Natural killer cell treated with Interleukin-12 subunit alpha and Interleukin-12 subunit beta and Interleukin-15 and Interleukin-18, amount 100 ng/mL, for 72 hours (primary cell): ENCODE results near the gene DEFB123. TPM values are rescaled to one million over a fixed set of nuclear protein-coding genes. Genes with fewer than 3 reads are reported as not detected.
A peak's percentile ranks its signal among the peaks of the same experiment; 100 is the strongest.
"Not testable (repeated sequence)": the region's sequence is repeated elsewhere in the genome, so short reads cannot be mapped to it uniquely, and the experiment has no call there.

Experiments used
- ATAC-seq, 2 donors: fragments of 150-1000 bp; cut with Tn5 transposase in 1 of 2; sonication (Bioruptor Pico), chemical (Tn5 transposase) in 1 of 2; 2 replicates each; pipeline ENCODE4 v1.10.0; 2021
- DNase-seq: peaks from one replicate; pipeline ENCODE4 v3.0.0; 2022; ENCODE audit warnings: low spot score
- H3K27ac Mint-ChIP-seq, 2 donors: 1 replicate in 1 of 2; 2 replicates in 1 of 2; pipeline ENCODE4 v1.8.0; 2022; ENCODE audit warnings: mixed read lengths in 2 of 2, mild to moderate bottlenecking in 1 of 2, moderate library complexity in 1 of 2
- H3K27me3 Mint-ChIP-seq, 2 donors: 1 replicate in 1 of 2; 2 replicates in 1 of 2; pipeline ENCODE4 v1.8.0; 2022; ENCODE audit warnings: mixed read lengths in 2 of 2
- H3K36me3 Mint-ChIP-seq: one replicate; pipeline ENCODE4 v1.8.0; 2022; ENCODE audit warnings: mixed read lengths
- H3K4me1 Mint-ChIP-seq, 2 donors: 1 replicate in 1 of 2; 2 replicates in 1 of 2; pipeline ENCODE4 v1.8.0; 2022; ENCODE audit warnings: low read depth in 2 of 2, mixed read lengths in 2 of 2, mild to moderate bottlenecking in 1 of 2
- H3K4me3 Mint-ChIP-seq: one replicate; pipeline ENCODE4 v1.8.0; 2022; ENCODE audit warnings: mixed read lengths
- H3K9me3 Mint-ChIP-seq: 2 replicates; pipeline ENCODE4 v1.8.0; 2022; ENCODE audit warnings: mixed read lengths
- total RNA-seq, 2 donors: library from RNA; stranded (reverse); gene quantifications; one replicate each; pipeline ENCODE4 v1.2.3, GENCODE V29; 2022

Gene DEFB123
- total RNA-seq, 2 donors from 2014 or later, result not detected

DNA sequence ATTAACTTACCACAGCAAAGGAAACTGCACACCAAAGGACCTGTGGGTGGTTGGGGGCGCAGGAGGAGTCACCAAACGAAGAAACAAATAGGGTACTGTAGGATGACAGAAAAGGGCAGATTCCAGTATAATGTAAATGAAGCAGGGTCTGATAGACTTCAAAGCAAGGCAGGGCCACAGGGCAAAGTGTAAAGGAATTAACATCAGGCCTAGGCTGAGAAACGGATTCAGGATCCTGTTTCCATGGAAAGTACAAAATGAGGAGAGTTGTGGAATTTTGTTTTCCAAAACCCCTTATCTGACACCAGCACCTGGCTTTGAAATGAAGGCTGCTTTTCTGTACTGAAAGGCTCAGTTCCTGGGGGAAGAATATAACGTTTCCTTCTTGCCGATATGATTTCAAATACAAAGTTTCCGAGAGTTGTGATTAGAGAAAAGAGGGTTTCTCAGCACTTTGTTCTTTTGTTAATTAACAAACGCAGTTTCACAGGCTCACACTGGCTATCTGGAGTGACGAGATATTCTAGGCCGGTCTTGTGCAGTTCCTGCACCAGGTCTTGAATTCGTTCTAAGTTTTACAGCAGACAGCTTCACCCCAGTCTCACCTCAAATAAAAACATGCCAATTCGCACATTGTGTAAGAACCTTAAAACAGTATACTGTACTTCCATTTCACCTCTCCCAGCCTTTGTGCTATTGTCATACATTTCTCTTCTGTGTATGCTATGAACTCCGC, 5.8 kb downstream of the DEFB123 start:
- no peaks in the 10 kb centered on the region for H3K4me1 Mint-ChIP-seq
- no peak for ATAC-seq
- peaks cover 14 to 21% of the 10 kb centered on the region in 2 donors for H3K27me3 Mint-ChIP-seq

DNA sequence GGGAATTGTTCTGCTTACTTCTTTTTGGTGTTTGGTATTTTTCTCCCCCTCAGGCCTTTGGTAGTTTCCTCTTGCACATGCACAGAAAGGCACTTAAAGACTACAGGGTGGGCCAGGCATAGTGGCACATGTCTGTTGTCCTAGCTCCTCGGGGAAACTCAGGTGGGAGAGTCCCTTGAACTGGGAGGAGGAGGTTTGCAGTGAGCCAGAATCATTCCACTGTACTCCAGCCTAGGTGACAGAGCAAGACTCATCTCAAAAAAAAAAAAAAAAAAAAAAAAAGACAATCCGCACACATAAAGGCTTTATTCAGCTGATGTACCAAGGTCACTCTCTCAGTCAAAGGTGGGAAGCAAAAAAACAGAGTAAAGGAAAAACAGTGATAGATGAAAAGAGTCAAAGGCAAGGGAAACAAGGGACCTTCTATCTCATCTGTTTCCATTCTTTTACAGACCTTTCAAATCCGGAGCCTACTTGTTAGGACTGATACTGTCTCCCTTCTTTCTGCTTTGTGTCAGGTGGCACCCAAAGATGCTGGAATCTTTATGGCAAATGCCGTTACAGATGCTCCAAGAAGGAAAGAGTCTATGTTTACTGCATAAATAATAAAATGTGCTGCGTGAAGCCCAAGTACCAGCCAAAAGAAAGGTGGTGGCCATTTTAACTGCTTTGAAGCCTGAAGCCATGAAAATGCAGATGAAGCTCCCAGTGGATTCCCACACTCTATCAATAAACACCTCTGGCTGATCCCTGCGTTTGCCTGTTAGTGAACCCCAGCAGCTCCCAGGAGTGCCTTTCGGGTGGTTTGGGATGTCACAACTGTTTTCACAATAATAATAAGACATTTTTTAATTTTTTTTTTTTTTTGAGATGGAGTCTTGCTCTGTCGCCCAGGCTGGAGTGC, 9.3 kb downstream of the DEFB123 start:
- Mint-ChIP-seq H3K36me3 (no peaks in the 10 kb centered on the region), H3K9me3 (no peaks in the 10 kb centered on the region), H3K4me1 (no peaks in the 10 kb centered on the region), H3K4me3 (no peak overlapping the region), H3K27ac (no peak overlapping the region), H3K27me3 (peaks cover 8 to 17% of the 10 kb centered on the region in 2 donors)
- ATAC-seq, result no peak
- no peak for DNase-seq

More for the DNA sequence above, 5.8 kb downstream of the DEFB123 start:
- DNase-seq, result no peak
- Mint-ChIP-seq H3K27ac (no peak overlapping the region), H3K36me3 (no peaks in the 10 kb centered on the region), H3K4me3 (no peak overlapping the region), H3K9me3 (no peaks in the 10 kb centered on the region)

DNA sequence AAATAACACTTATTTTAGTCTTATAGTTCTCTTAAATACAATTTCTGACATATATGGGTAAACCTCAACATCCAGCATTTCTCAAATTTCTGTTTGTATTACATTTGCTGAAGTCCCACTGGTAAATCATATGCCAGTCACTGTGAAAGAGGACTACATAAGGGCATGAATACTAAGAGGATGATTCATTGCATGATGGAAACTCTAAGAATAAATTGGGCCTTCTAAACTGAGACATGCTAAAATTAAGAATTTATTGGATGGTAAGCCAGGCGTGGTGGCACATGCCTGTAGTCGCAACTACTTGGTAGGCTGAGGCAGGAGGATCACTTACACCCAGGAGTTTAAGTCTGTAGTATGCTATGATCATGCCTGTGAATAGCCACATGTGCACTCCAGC, 12.1 kb downstream of the DEFB123 start:
- Mint-ChIP-seq H3K27ac (no peak overlapping the region), H3K27me3 (peaks cover 4 to 24% of the 10 kb centered on the region in 2 donors), H3K4me3 (no peak overlapping the region), H3K36me3 (no peaks in the 10 kb centered on the region), H3K4me1 (no peaks in the 10 kb centered on the region), H3K9me3 (no peaks in the 10 kb centered on the region)
- DNase-seq, result no peak
- no peak for ATAC-seq

DNA sequence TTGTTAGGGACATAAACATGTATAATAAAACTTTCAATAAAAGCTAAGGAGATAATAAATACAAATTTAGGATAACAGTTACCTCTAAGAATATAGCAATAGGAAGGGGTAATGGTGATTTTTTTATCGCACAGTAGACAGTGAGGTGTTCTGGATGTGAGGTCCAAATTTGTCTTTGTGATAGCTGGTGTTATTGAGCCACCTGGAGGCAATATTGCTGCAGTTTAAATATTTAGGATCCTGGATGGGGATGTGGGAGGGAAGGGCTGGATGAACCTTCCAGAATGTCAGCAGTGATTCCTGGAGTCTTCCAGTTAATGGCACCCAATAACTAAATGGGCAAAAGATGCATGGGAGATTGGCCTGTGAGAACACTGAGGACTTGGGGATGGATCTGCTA, 13.9 kb downstream of the DEFB123 start:
- Mint-ChIP-seq H3K27ac (no peak overlapping the region), H3K36me3 (no peaks in the 10 kb centered on the region), H3K27me3 (peaks cover 3 to 20% of the 10 kb centered on the region in 2 donors), H3K9me3 (no peaks in the 10 kb centered on the region), H3K4me3 (no peak overlapping the region), H3K4me1 (no peaks in the 10 kb centered on the region)
- DNase-seq, result no peak
- ATAC-seq, result no peak

DNA sequence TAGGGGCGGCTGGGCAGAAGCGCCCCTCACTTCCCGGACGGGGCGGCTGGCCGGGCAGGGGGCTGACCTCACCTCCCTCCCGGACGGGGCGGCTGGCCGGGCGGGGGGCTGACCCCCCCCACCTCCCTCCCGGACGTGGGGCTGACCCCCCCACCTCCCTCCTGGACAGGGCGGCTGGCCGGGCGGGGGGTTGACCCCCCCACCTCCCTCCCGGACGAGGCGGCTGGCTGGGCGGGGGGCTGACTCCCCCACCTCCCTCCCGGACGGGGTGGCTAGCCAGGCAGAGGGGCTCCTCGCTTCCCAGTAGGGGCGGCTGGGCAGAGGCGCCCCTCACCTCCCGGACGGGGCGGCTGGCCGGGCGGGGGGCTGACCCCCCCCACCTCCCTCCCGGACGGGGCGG, 30.5 kb downstream of the DEFB123 start:
- not testable (repeated sequence) for H3K4me1 Mint-ChIP-seq, H3K4me3 Mint-ChIP-seq, DNase-seq, H3K27ac Mint-ChIP-seq, ATAC-seq, H3K36me3 Mint-ChIP-seq, H3K9me3 Mint-ChIP-seq
- peaks cover 18 to 23% of the 10 kb centered on the region in 2 donors for H3K27me3 Mint-ChIP-seq

DNA sequence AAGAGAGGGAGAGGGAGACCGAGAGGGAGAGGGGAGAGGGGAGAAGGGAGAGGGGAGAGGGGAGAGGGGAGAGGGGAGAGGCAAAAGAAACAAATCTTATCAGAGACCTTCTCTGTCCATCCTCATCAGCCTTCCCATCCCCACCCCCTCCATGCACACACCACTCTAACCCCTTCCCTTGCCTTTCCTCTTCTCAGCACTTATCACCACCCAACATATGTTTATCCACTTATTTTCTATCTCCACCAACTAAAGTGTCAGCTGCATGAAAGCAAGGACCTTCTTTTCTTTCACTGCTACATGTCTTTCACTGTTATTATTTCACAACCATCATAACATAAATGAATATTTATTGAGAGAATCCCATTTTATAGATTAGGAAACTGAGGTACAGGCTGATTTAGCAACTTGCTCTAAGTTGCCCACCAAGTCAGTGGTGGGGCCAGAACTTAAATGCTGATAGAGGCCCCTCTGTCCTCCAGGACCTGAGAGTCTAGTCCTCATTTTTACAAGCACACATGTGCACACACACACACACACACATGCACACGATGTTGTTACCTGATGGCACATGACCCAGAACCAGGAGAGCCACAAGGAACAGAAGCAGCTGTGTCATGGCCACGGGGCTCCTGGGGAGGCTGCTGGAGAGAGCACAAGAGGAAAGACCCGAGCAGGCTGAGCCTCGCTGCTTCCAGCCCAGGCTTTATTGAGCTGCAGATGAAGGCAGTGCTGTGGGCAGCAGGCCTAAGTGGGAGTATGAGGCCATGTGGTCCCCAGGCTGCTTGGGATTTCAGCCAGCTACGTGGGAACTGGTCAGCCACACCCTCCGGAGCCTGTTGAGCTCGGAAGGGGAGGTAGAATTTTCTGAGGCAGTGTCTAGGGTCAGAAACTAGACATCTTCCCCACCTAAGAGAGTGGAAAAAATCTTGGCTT, 32.2 kb downstream of the DEFB123 start:
- Mint-ChIP-seq H3K27ac (no peak overlapping the region), H3K4me1 (no peaks in the 10 kb centered on the region)
- ATAC-seq, result peak in 1 of 2 donors; percentile 13

GRCh38 chr20:31473331-31474096, 33.1 kb downstream of the DEFB123 start:
- Mint-ChIP-seq H3K27me3 (peaks cover 32 to 33% of the 10 kb centered on the region in 2 donors), H3K4me3 (no peak overlapping the region), H3K36me3 (no peaks in the 10 kb centered on the region), H3K9me3 (no peaks in the 10 kb centered on the region), H3K27ac (no peak overlapping the region), H3K4me1 (no peaks in the 10 kb centered on the region)
- no peak for DNase-seq
- peak in 1 of 2 donors; percentile 9 for ATAC-seq

More for the DNA sequence above, 32.2 kb downstream of the DEFB123 start:
- Mint-ChIP-seq H3K36me3 (no peaks in the 10 kb centered on the region), H3K4me3 (no peak overlapping the region), H3K27me3 (peaks cover 29 to 31% of the 10 kb centered on the region in 2 donors), H3K9me3 (no peaks in the 10 kb centered on the region)
- no peak for DNase-seq

GRCh38 chr20:31474097-31474436, 33.6 kb downstream of the DEFB123 start:
- H3K4me3 Mint-ChIP-seq, result no peak overlapping the region
- DNase-seq (no peak), ATAC-seq (no peak)
- no peaks in the 10 kb centered on the region for H3K4me1 Mint-ChIP-seq
- H3K27me3 Mint-ChIP-seq, result peaks cover 33 to 34% of the 10 kb centered on the region in 2 donors
- H3K27ac Mint-ChIP-seq, result no peak overlapping the region
- no peaks in the 10 kb centered on the region for H3K9me3 Mint-ChIP-seq
- no peaks in the 10 kb centered on the region for H3K36me3 Mint-ChIP-seq

- H3K4me3 Mint-ChIP-seq, result no peak within 1 kb of the TSS
- no peaks in the 10 kb centered on the region for H3K9me3 Mint-ChIP-seq
- H3K4me1 Mint-ChIP-seq, result no peaks in the 10 kb centered on the region
- peak in 1 of 2 donors; percentile 56 for ATAC-seq
- no peaks in the 10 kb centered on the region for H3K36me3 Mint-ChIP-seq
- peaks cover 33 to 34% of the 10 kb centered on the region in 2 donors for H3K27me3 Mint-ChIP-seq
- no peak within 1 kb of the TSS for H3K27ac Mint-ChIP-seq
- no peak for DNase-seq
Measured at GRCh38 chr20:31474758-31475427, 34.5 kb downstream of the DEFB123 start, which contains the start of the genes DEFB124 and REM1. TSS of gene DEFB124 (minus strand) at chr20:31475127. CDS start at chr20:31473013, 2,114 bp downstream. TSS of gene REM1 (plus strand) at chr20:31475288. CDS start at chr20:31476446, 1,158 bp downstream.

DNA sequence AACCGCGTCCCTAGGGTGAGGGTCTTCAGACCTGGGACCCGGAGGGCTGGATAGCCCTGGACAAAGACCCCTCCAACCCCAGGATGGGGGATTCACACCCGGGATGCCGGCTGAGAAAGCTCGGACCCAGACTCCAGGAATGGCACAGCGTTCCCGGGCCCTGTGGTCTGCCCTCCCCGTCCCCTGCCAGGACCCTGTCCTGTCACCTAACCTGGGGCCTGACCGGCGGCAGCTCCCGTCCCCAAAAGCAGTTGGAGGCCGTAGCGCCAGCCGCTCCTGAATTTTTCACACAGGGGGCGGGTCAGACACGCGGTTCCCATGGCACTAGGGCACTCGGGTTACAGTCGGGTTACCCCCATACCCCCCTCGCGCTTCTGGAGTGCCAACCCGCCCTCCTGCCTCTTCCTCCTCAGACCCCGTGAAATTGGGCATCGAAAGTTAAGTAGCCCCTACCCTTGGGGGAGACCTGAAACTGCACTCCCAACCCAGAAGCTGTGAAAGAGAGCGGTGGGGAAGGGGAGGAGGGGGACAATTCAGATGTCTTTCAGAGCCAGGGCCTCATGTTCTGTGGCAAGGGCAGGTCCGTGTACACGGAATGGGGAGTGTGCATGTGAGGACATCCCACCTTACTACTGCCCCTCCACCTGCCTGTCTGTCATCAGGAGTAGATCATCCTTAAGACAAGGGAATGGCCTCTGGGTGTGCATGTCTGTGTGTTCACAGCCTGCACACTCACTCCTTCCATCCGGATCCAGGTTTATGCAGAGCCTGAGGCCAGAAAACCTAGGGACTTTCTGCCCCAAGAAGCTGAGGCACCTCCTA, 35.3 kb downstream of the DEFB123 start:
- H3K4me1 Mint-ChIP-seq, result no peaks in the 10 kb centered on the region
- ATAC-seq (peak in 1 of 2 donors; percentile 13), DNase-seq (no peak)
- H3K9me3 Mint-ChIP-seq, result no peaks in the 10 kb centered on the region
- no peak overlapping the region for H3K4me3 Mint-ChIP-seq
- H3K36me3 Mint-ChIP-seq, result no peaks in the 10 kb centered on the region
- H3K27ac Mint-ChIP-seq, result no peak overlapping the region
- H3K27me3 Mint-ChIP-seq, result peaks cover 33 to 34% of the 10 kb centered on the region in 2 donors

- no peak for DNase-seq
- no peak for ATAC-seq
- Mint-ChIP-seq H3K4me3 (no peak overlapping the region), H3K4me1 (no peaks in the 10 kb centered on the region), H3K9me3 (no peaks in the 10 kb centered on the region), H3K36me3 (no peaks in the 10 kb centered on the region), H3K27ac (no peak overlapping the region), H3K27me3 (peaks cover 35 to 37% of the 10 kb centered on the region in 2 donors)
Measured at GRCh38 chr20:31476294-31476585, 35.8 kb downstream of the DEFB123 start.
